Stomach (tissue), 4 donors: ENCODE data around the gene LDLRAD3.

Experiments
- CTCF ChIP-seq, 7 experiments: fragments of 450-650 bp in 4 of 7; fragments of 200-600 bp in 3 of 7; sonication (generic) in 3 of 7; IDR thresholded peaks; one replicate each; pipeline ENCODE4 v1.5.1; 2016 to 2019; ENCODE audit warnings: antibody characterized with exemption in 7 of 7, control low read depth in 2 of 7, mild to moderate bottlenecking in 1 of 7
- POLR2AphosphoS5 ChIP-seq, 3 donors: sonication (generic); formaldehyde crosslinking; IDR thresholded peaks; one replicate each; pipeline ENCODE4 v1.6.1; 2016; ENCODE audit warnings: antibody characterized with exemption in 3 of 3

GRCh38 chr11:36165621-36166397 lies 221.9 kb downstream of the LDLRAD3 start:
- TF ChIP-seq POLR2AphosphoS5 (IDR thresholded peaks at IDR 0.05): no peak
- TF ChIP-seq CTCF (IDR thresholded peaks at IDR 0.05): no peak
